Activated B cell treated with CpG ODN at 0.5 μM for 24 hours (primary cell): Measurements from ENCODE around the gene LDLRAD3. TPM values are rescaled to one million over a fixed set of nuclear protein-coding genes. Genes with fewer than 3 reads are reported as not detected.

Experiments used
- ATAC-seq: fragments of 200-7000 bp; cut with Tn5 transposase; one replicate; pipeline ENCODE4 v1.10.0; 2021; ENCODE audit warnings: low read depth, mild to moderate bottlenecking, moderate library complexity
- CTCF ChIA-PET: fragments of 350-600 bp; sonication (Branson Sonifier 250); formaldehyde crosslinking; loops from one replicate; lab custom pipeline; 2021; ENCODE audit warnings: antibody characterized with exemption; lab: Charles Lee
- POLR2A ChIA-PET: fragments of 350-600 bp; sonication (Branson Sonifier 250); formaldehyde crosslinking; loops from one replicate; lab custom pipeline; 2021; ENCODE audit warnings: antibody characterized with exemption; lab: Charles Lee
- DNase-seq: peaks from one replicate; pipeline ENCODE4 v3.0.0; 2022
- H3K27ac Mint-ChIP-seq: one replicate; pipeline ENCODE4 v1.8.0; 2020; ENCODE audit warnings: mixed read lengths
- H3K27me3 Mint-ChIP-seq: one replicate; pipeline ENCODE4 v1.8.0; 2021; ENCODE audit warnings: mixed read lengths
- H3K36me3 Mint-ChIP-seq: one replicate; pipeline ENCODE4 v1.8.0; 2021; ENCODE audit warnings: low read depth, mixed read lengths
- H3K4me1 Mint-ChIP-seq: one replicate; pipeline ENCODE4 v1.8.0; 2021; ENCODE audit warnings: mixed read lengths
- H3K4me3 Mint-ChIP-seq: one replicate; pipeline ENCODE4 v1.8.0; 2020; ENCODE audit warnings: mild to moderate bottlenecking, mixed read lengths
- H3K9me3 Mint-ChIP-seq: one replicate; pipeline ENCODE4 v1.8.0; 2020; ENCODE audit warnings: mixed read lengths
- intact Hi-C: fragments of 100-400 bp; cut with micrococcal nuclease; formaldehyde crosslinking; loops from one replicate; pipeline ENCODE4 v1.15.1; 2024
- total RNA-seq: library from RNA; stranded (reverse); gene quantifications from 2 replicates; pipeline ENCODE4 v1.2.3, GENCODE V29; 2022
- TF ChIP-seq, protein P1 (sequence below): fragments of 200-600 bp; IDR thresholded peaks from one replicate; pipeline ENCODE4 v1.8.0; 2022; ENCODE audit warnings: antibody characterized with exemption, mild to moderate bottlenecking

The LDLRAD3 gene
- total RNA-seq, 1 donor from 2014 or later: not detected

DNA sequence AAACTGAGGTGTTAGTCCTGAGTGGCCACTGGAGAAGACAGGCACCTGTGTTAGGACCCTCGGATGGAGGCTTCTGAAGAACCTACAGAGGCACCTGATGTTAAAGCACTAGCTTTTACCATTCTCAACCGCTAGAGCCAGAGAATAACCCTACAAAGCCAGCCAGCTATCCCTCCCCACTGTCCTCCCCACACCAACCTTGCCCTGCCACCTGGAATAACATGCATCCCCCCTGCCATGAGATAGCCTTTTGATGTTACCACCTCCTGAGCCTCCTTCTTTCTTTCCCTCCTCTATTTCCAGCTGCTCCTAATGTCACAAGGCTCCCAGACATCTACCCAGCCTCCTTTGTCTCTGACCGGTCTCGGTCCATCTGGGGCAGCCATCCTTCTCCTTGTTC is 317.2 kb downstream of the LDLRAD3 start:
- no peak for ATAC-seq

DNA sequence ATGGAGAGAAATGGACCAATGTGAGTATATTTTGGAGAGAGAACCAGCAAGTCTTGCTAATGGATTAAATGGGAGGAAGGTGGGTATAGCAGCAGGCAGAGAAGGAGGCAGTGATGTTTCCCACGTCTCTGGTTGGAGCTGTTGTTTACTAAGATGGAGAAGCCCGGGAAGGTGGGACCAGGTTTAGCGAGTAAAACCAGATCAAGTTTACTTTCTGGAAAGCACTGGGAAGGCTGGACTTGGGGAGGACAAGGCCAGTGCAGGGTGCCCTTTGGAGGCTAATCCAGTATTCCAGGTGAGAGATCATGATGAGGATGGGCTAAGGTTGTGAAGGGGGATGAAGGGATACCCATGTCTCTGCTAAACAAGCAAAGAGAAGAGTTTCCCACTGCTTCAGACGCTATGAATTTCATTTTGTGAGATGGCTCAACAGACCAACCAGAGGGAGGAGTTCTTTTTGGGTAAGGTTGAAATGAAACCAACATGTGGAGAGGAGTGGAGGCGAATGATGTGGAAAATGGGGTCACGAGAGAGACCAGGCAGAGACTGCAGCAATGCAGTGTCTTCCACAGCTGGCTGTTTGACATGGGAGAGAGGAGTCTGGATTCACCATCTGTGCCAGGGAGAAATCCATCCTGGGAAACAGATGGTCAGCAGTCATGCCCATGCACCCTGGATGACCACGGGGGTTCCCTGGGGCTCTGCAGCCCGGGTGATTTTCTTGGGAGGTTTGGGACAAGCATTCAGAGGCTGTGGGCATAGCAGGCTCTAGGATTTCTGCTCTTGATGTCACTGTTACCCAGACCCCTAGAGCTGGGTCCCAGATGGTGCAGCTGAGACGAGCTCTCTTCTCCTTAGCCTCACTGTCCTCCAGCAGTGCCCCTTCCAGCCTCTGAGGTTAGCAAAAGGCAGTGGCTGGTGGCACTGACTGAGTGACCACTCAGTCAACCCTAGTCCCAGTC is 320.4 kb downstream of the LDLRAD3 start:
- TF ChIP-seq, protein P1, sequence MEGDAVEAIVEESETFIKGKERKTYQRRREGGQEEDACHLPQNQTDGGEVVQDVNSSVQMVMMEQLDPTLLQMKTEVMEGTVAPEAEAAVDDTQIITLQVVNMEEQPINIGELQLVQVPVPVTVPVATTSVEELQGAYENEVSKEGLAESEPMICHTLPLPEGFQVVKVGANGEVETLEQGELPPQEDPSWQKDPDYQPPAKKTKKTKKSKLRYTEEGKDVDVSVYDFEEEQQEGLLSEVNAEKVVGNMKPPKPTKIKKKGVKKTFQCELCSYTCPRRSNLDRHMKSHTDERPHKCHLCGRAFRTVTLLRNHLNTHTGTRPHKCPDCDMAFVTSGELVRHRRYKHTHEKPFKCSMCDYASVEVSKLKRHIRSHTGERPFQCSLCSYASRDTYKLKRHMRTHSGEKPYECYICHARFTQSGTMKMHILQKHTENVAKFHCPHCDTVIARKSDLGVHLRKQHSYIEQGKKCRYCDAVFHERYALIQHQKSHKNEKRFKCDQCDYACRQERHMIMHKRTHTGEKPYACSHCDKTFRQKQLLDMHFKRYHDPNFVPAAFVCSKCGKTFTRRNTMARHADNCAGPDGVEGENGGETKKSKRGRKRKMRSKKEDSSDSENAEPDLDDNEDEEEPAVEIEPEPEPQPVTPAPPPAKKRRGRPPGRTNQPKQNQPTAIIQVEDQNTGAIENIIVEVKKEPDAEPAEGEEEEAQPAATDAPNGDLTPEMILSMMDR: no peak
- ChIA-PET POLR2A (no interaction called here), CTCF (interaction anchor here (2.5 kb wide), 1 partner anchor 11 kb away, joined by 9 read pairs; no protein-coding TSS in a partner anchor)
- intact Hi-C loops: no loop called here
- no peaks in the 10 kb centered on the region for H3K36me3 Mint-ChIP-seq
- DNase-seq (no peak), ATAC-seq (no peak)
- no peak overlapping the region for H3K27ac Mint-ChIP-seq
- H3K4me1 Mint-ChIP-seq: no peaks in the 10 kb centered on the region
- peaks cover 23% of the 10 kb centered on the region for H3K27me3 Mint-ChIP-seq
- H3K4me3 Mint-ChIP-seq: no peak overlapping the region
- no peaks in the 10 kb centered on the region for H3K9me3 Mint-ChIP-seq

More for the DNA sequence above, 317.2 kb downstream of the LDLRAD3 start:
- Mint-ChIP-seq H3K9me3 (no peaks in the 10 kb centered on the region), H3K27ac (no peak overlapping the region), H3K36me3 (no peaks in the 10 kb centered on the region), H3K4me3 (no peak overlapping the region), H3K4me1 (no peaks in the 10 kb centered on the region), H3K27me3 (peaks cover 33% of the 10 kb centered on the region)
- POLR2A ChIA-PET: no interaction called here
- DNase-seq: no peak
- CTCF ChIA-PET: no interaction called here
- TF ChIP-seq, protein P1: no peak
- intact Hi-C loops: no loop called here

DNA sequence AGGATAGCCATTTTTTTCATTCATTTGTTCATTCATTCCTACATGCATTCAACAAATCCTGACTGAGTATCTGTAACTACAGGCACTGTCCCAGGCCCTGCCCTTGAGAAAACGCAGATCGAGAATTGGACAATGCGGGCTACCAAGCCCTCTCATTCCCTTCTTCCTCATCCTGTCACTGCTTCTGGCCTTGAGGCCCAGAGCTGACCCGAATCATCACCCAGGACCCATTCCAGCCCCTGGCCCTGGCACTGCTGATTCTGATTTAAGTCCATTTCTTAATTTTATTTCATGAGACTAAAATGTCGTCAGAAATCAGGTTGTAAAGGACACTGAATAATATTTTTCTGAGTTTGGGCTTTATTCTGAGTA is 321.1 kb downstream of the LDLRAD3 start:
- DNase-seq (no peak), ATAC-seq (no peak)
- ChIA-PET POLR2A (no interaction called here), CTCF (interaction anchor here (1.1 to 5.1 kb wide), 6 partner anchors 8 to 650 kb away, joined by 3 to 39 read pairs (median 8); partner anchors contain the start of gene FJX1)
- no peaks in the 10 kb centered on the region for H3K4me1 Mint-ChIP-seq
- no peak overlapping the region for H3K27ac Mint-ChIP-seq
- no peaks in the 10 kb centered on the region for H3K9me3 Mint-ChIP-seq
- intact Hi-C loops: loop anchor here (5.0 kb wide), 3 partner anchors 443 to 1338 kb away; no protein-coding TSS in a partner anchor
- H3K27me3 Mint-ChIP-seq: peaks cover 19% of the 10 kb centered on the region
- TF ChIP-seq, protein P1: no peak
- H3K4me3 Mint-ChIP-seq: no peak overlapping the region
- H3K36me3 Mint-ChIP-seq: peaks cover 2% of the 10 kb centered on the region

DNA sequence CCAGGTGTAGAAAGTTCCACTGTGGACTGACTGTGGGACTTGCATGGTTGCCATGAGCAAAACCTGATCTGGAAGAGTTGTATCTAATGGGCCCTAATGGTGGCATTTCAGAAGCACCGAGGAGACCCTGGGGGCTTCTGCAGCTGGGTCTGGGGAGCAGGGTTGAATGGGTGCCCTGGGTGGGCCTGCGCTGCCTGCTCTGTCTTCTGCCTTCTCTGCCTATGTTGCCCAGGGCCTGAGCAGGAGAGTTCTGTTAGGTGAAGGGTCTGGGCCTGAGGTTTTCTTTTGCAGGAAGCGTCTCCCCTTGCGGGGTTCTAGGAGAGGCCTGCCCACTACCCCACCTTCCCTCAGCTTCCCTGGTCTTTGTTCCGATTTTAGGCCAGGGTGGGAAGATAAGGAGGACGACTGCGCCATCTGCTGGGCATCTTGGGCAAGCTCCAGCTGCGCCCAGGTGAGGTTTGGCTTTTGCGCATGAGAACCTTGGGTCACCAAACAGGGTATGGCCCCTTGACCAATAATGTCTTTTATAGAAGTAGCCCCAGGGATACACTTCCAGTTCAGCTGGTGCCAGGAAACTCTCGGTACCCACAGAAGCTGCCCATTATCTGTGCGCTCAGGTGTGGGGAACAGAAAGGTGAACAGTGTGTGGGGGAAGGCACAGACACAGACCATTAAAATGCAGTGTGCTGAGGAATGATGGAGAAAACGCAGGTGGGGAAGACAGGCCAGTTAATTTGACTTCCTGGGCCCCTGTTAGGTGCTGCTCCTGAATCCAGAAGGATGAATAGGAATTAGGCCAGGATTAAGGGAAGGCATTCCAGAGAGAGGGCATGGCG is 322.1 kb downstream of the LDLRAD3 start:
- no peak overlapping the region for H3K4me3 Mint-ChIP-seq
- H3K9me3 Mint-ChIP-seq: no peaks in the 10 kb centered on the region
- H3K27ac Mint-ChIP-seq: no peak overlapping the region
- ATAC-seq (peak; percentile 72), DNase-seq (peak; percentile 52)
- H3K36me3 Mint-ChIP-seq: peaks cover 12% of the 10 kb centered on the region
- ChIA-PET CTCF (interaction anchor here (1.0 to 5.1 kb wide), 10 partner anchors 9 to 656 kb away, joined by 3 to 39 read pairs (median 8); partner anchors contain the start of gene FJX1), POLR2A (no interaction called here)
- intact Hi-C loops: loop anchor here (1.0 to 5.0 kb wide), 4 partner anchors 444 to 1339 kb away; no protein-coding TSS in a partner anchor
- no peaks in the 10 kb centered on the region for H3K4me1 Mint-ChIP-seq
- TF ChIP-seq, protein P1: no peak
- H3K27me3 Mint-ChIP-seq: peaks cover 10% of the 10 kb centered on the region
